Neural progenitor cell (in vitro differentiated cells): ENCODE data around the gene VOPP1. TPM values are rescaled to one million over a fixed set of nuclear protein-coding genes. Genes with fewer than 3 reads are reported as not detected.

Experiments used
- DNase-seq: peaks from one replicate; pipeline ENCODE4 v3.0.0-alpha.2; 2016; ENCODE audit warnings: low spot score
- H2AFZ ChIP-seq: fragments of 200-600 bp; sonication (generic); replicated peaks from 2 replicates; pipeline ENCODE4 v1.6.1; 2016; ENCODE audit warnings: antibody characterized with exemption
- H3F3A ChIP-seq: fragments of 200-600 bp; sonication (generic); 2 replicates; pipeline ENCODE4 v1.6.1; 2016; ENCODE audit warnings: antibody characterized with exemption, low read depth
- H3K27ac ChIP-seq: fragments of 200-600 bp; sonication (generic); 2 replicates; pipeline ENCODE4 v1.5.1; 2016; ENCODE audit warnings: mild to moderate bottlenecking
- H3K27me3 ChIP-seq: fragments of 200-600 bp; sonication (generic); 2 replicates; pipeline ENCODE4 v1.6.1; 2016; ENCODE audit warnings: mild to moderate bottlenecking, moderate library complexity
- H3K36me3 ChIP-seq: fragments of 200-600 bp; sonication (generic); 2 replicates; pipeline ENCODE4 v1.5.1; 2016
- H3K4me1 ChIP-seq: fragments of 200-600 bp; sonication (generic); 2 replicates; pipeline ENCODE4 v1.6.1; 2016; ENCODE audit warnings: mixed run types
- H3K4me2 ChIP-seq: fragments of 200-600 bp; sonication (generic); 2 replicates; pipeline ENCODE4 v1.6.1; 2016
- H3K4me3 ChIP-seq: fragments of 200-600 bp; sonication (generic); 2 replicates; pipeline ENCODE4 v1.5.1; 2016
- H3K79me2 ChIP-seq: fragments of 200-600 bp; sonication (generic); 2 replicates; pipeline ENCODE4 v1.6.1; 2016; ENCODE audit warnings: low read depth
- H3K9ac ChIP-seq: fragments of 200-600 bp; sonication (generic); 2 replicates; pipeline ENCODE4 v1.6.1; 2016
- H3K9me3 ChIP-seq: fragments of 200-600 bp; sonication (generic); 2 replicates; pipeline ENCODE4 v1.5.1; 2016; ENCODE audit warnings: low read depth
- H4K20me1 ChIP-seq: fragments of 200-600 bp; sonication (generic); 2 replicates; pipeline ENCODE4 v1.6.1; 2016; ENCODE audit warnings: low read depth
- H3K27ac Mint-ChIP-seq: 3 replicates; pipeline ENCODE4 v1.8.0; 2021; ENCODE audit warnings: mixed read lengths
- H3K27me3 Mint-ChIP-seq: 2 replicates; pipeline ENCODE4 v1.8.0; 2022; ENCODE audit warnings: low read depth, mild to moderate bottlenecking, inconsistent platforms, moderate library complexity, mixed read lengths; ENCODE audit not compliant: insufficient read depth
- H3K36me3 Mint-ChIP-seq: 3 replicates; pipeline ENCODE4 v1.8.0; 2021; ENCODE audit warnings: mixed read lengths
- H3K4me1 Mint-ChIP-seq: 3 replicates; pipeline ENCODE4 v1.8.0; 2021; ENCODE audit warnings: mixed read lengths
- H3K4me3 Mint-ChIP-seq: 3 replicates; pipeline ENCODE4 v1.8.0; 2021; ENCODE audit warnings: mild to moderate bottlenecking, moderate library complexity, mixed read lengths
- H3K9me3 Mint-ChIP-seq: 3 replicates; pipeline ENCODE4 v1.8.0; 2020; ENCODE audit warnings: mixed read lengths
- CTCF ChIP-seq: fragments of 200-600 bp; sonication (generic); IDR thresholded peaks from 2 replicates; pipeline ENCODE4 v1.5.1; 2017; ENCODE audit warnings: antibody characterized with exemption, mild to moderate bottlenecking
- EZH2 ChIP-seq: fragments of 200-600 bp; sonication (generic); IDR thresholded peaks from 2 replicates; pipeline ENCODE4 v1.6.1; 2017; ENCODE audit warnings: antibody characterized with exemption, mild to moderate bottlenecking, moderate library complexity
- EZH2phosphoT487 ChIP-seq: fragments of 200-600 bp; sonication (generic); IDR thresholded peaks from 2 replicates; pipeline ENCODE4 v1.6.1; 2017; ENCODE audit warnings: antibody characterized with exemption
- total RNA-seq: library from RNA; depleted of rRNA; stranded (reverse); fragments of >200 nt; gene quantifications from 2 replicates; pipeline ENCODE4 v1.2.3, GENCODE V29; 2015; ENCODE audit warnings: low replicate concordance

VOPP1 gene
- total RNA-seq, 1 donor from 2014 or later, result 46.6 TPM

- H3K4me1 Mint-ChIP-seq, result peaks cover 53% of the 10 kb centered on the region
- no peak overlapping the region for H3K27ac Mint-ChIP-seq
- H3K4me3 Mint-ChIP-seq, result no peak overlapping the region
- H3K36me3 Mint-ChIP-seq, result peaks cover 3% of the 10 kb centered on the region
- H3K27me3 Mint-ChIP-seq, result peaks cover 3% of the 10 kb centered on the region
- H3K4me3 ChIP-seq, result no peak overlapping the region
- no peak overlapping the region for H3K27ac ChIP-seq
- peaks cover 10% of the 10 kb centered on the region for H3K4me1 ChIP-seq
- H3K9me3 Mint-ChIP-seq, result no peaks in the 10 kb centered on the region
- no peak for TF ChIP-seq EZH2phosphoT487
- no peak for TF ChIP-seq EZH2
- no peak for TF ChIP-seq CTCF
- H3K9ac ChIP-seq, result no peak overlapping the region
- no peak overlapping the region for H2AFZ ChIP-seq
- H3K9me3 ChIP-seq, result no peaks in the 10 kb centered on the region
- no peak overlapping the region for H3K4me2 ChIP-seq
- H3K36me3 ChIP-seq, result no peaks in the 10 kb centered on the region
- H3K79me2 ChIP-seq, result peaks cover 93% of the 10 kb centered on the region
- H3K27me3 ChIP-seq, result no peaks in the 10 kb centered on the region
- no peak for DNase-seq
- no peaks in the 10 kb centered on the region for H3F3A ChIP-seq
- H4K20me1 ChIP-seq, result peaks cover 55% of the 10 kb centered on the region
Measured at GRCh38 chr7:55550841-55551537, 21.3 kb downstream of the VOPP1 start.

GRCh38 chr7:55550010-55550663 is 22.2 kb downstream of the VOPP1 start:
- no peak overlapping the region for H3K27ac ChIP-seq
- no peak overlapping the region for H3K4me3 ChIP-seq
- H3K9ac ChIP-seq, result no peak overlapping the region
- H4K20me1 ChIP-seq, result peaks cover 47% of the 10 kb centered on the region
- H3K79me2 ChIP-seq, result peaks cover 93% of the 10 kb centered on the region
- H3K9me3 Mint-ChIP-seq, result no peaks in the 10 kb centered on the region
- no peaks in the 10 kb centered on the region for H3K27me3 ChIP-seq
- peak; percentile 18 for TF ChIP-seq CTCF
- TF ChIP-seq EZH2phosphoT487, result no peak
- H3K27ac Mint-ChIP-seq, result no peak overlapping the region
- no peaks in the 10 kb centered on the region for H3K9me3 ChIP-seq
- H3K4me3 Mint-ChIP-seq, result no peak overlapping the region
- H2AFZ ChIP-seq, result no peak overlapping the region
- H3K4me1 Mint-ChIP-seq, result peaks cover 47% of the 10 kb centered on the region
- H3K27me3 Mint-ChIP-seq, result peaks cover 3% of the 10 kb centered on the region
- peaks cover 1% of the 10 kb centered on the region for H3K4me1 ChIP-seq
- DNase-seq, result no peak
- H3F3A ChIP-seq, result no peaks in the 10 kb centered on the region
- H3K36me3 Mint-ChIP-seq, result peaks cover 3% of the 10 kb centered on the region
- no peak overlapping the region for H3K4me2 ChIP-seq
- H3K36me3 ChIP-seq, result no peaks in the 10 kb centered on the region

GRCh38 chr7:55549457-55549856 is 22.8 kb downstream of the VOPP1 start:
- TF ChIP-seq CTCF, result no peak
- no peak for TF ChIP-seq EZH2
- no peak for TF ChIP-seq EZH2phosphoT487
- DNase-seq, result no peak
- Histone ChIP-seq H3K4me1 (no peaks in the 10 kb centered on the region), H3K9ac (no peak overlapping the region), H3K79me2 (peaks cover 93% of the 10 kb centered on the region), H3K4me2 (no peak overlapping the region), H3K9me3 (no peaks in the 10 kb centered on the region), H3K4me3 (no peak overlapping the region), H2AFZ (no peak overlapping the region), H3K27ac (no peak overlapping the region), H3K27me3 (no peaks in the 10 kb centered on the region), H3K36me3 (no peaks in the 10 kb centered on the region), H4K20me1 (peaks cover 43% of the 10 kb centered on the region), H3F3A (no peaks in the 10 kb centered on the region)
- Mint-ChIP-seq H3K4me1 (peaks cover 40% of the 10 kb centered on the region), H3K9me3 (no peaks in the 10 kb centered on the region), H3K36me3 (peaks cover 3% of the 10 kb centered on the region), H3K27ac (no peak overlapping the region), H3K4me3 (no peak overlapping the region), H3K27me3 (peaks cover 3% of the 10 kb centered on the region)
